SK-N-SH treated with all-trans-retinoic acid at 6 μM for 48 hours (cell line): Measurements from ENCODE around the gene PRICKLE3.

Source experiments
- ATAC-seq: fragments of 200-7000 bp; cut with Tn5 transposase; 3 replicates; pipeline ENCODE4 v1.9.1; 2020; ENCODE audit warnings: mild to moderate bottlenecking, moderate library complexity
- ARNTL ChIP-seq: fragments of 450-650 bp; formaldehyde crosslinking; IDR thresholded peaks from 2 replicates; pipeline ENCODE4 v1.5.0; 2020; ENCODE audit warnings: low read depth, mild to moderate bottlenecking, moderate library complexity, borderline replicate concordance
- BACH2 ChIP-seq: fragments of 250-450 bp; sonication (Bioruptor Pico); IDR thresholded peaks from 2 replicates; pipeline ENCODE4 v1.9.0; 2021; ENCODE audit warnings: mild to moderate bottlenecking, borderline replicate concordance
- ESRRG ChIP-seq: fragments of 250-450 bp; sonication (Bioruptor Pico); IDR thresholded peaks from 2 replicates; pipeline ENCODE4 v1.6.1; 2021; ENCODE audit warnings: mild to moderate bottlenecking
- GLIS3 ChIP-seq: fragments of 250-450 bp; sonication (Bioruptor Pico); IDR thresholded peaks from 2 replicates; pipeline ENCODE4 v1.5.0; 2020; ENCODE audit warnings: mild to moderate bottlenecking, moderate library complexity
- ISL1 ChIP-seq: fragments of 250-450 bp; sonication (Bioruptor Pico); IDR thresholded peaks from 2 replicates; pipeline ENCODE4 v2.1.2; 2022; ENCODE audit warnings: mild to moderate bottlenecking, moderate library complexity
- OSR1 ChIP-seq: fragments of 250-450 bp; sonication (Bioruptor Pico); IDR thresholded peaks from 2 replicates; pipeline ENCODE4 v1.8.0; 2022; ENCODE audit warnings: moderate library complexity, mild to moderate bottlenecking, inconsistent platforms
- PPARA ChIP-seq: fragments of 250-450 bp; sonication (Bioruptor Pico); IDR thresholded peaks from 2 replicates; pipeline ENCODE4 v1.5.0; 2020; ENCODE audit warnings: mild to moderate bottlenecking, borderline replicate concordance
- RARB ChIP-seq: fragments of 250-450 bp; sonication (Bioruptor Pico); IDR thresholded peaks from 2 replicates; pipeline ENCODE4 v1.8.0; 2021; ENCODE audit warnings: mild to moderate bottlenecking, moderate library complexity
- SNAI2 ChIP-seq: fragments of 250-450 bp; sonication (Bioruptor Pico); IDR thresholded peaks from 2 replicates; pipeline ENCODE4 v1.5.0; 2020; ENCODE audit warnings: mild to moderate bottlenecking, moderate library complexity
- TOX ChIP-seq: fragments of 250-450 bp; sonication (Bioruptor Pico); IDR thresholded peaks from 2 replicates; pipeline ENCODE4 v1.8.0; 2021; ENCODE audit warnings: mild to moderate bottlenecking, moderate library complexity, borderline replicate concordance
- ZC3H10 ChIP-seq: fragments of 250-450 bp; sonication (Bioruptor Pico); IDR thresholded peaks from 2 replicates; pipeline ENCODE4 v1.5.1; 2021; ENCODE audit warnings: mild to moderate bottlenecking, moderate library complexity
- ZFP3 ChIP-seq: fragments of 250-450 bp; sonication (Bioruptor Pico); IDR thresholded peaks from 2 replicates; pipeline ENCODE4 v1.5.0; 2020; ENCODE audit warnings: mild to moderate bottlenecking, moderate library complexity
- ZFP30 ChIP-seq: fragments of 450-650 bp; formaldehyde crosslinking; IDR thresholded peaks from 2 replicates; pipeline ENCODE4 v1.5.0; 2022; ENCODE audit warnings: mild to moderate bottlenecking, moderate library complexity
- ZNF565 ChIP-seq: fragments of 450-650 bp; formaldehyde crosslinking; conservative IDR thresholded peaks from 2 replicates; pipeline ENCODE4 v1.5.0; 2020; ENCODE audit warnings: low read depth, mild to moderate bottlenecking, moderate library complexity
- ZNF70 ChIP-seq: fragments of 450-650 bp; formaldehyde crosslinking; IDR thresholded peaks from 2 replicates; pipeline ENCODE4 v1.5.0; 2020; ENCODE audit warnings: mild to moderate bottlenecking, moderate library complexity
- TF ChIP-seq, protein P1 (sequence below): fragments of 250-450 bp; sonication (Bioruptor Pico); IDR thresholded peaks from 2 replicates; pipeline ENCODE4 v1.8.0; 2021; ENCODE audit warnings: low read depth, mild to moderate bottlenecking, moderate library complexity, borderline replicate concordance
- TF ChIP-seq, protein P2 (sequence below): fragments of 250-450 bp; sonication (Bioruptor Pico); IDR thresholded peaks from 2 replicates; pipeline ENCODE4 v1.8.0; 2020; ENCODE audit warnings: mild to moderate bottlenecking, moderate library complexity, borderline replicate concordance
- TF ChIP-seq, protein P3 (sequence below): fragments of 250-450 bp; sonication (Bioruptor Pico); IDR thresholded peaks from 2 replicates; pipeline ENCODE4 v1.5.0; 2020; ENCODE audit warnings: mild to moderate bottlenecking, moderate library complexity
- TF ChIP-seq, protein P4 (sequence below): fragments of 250-450 bp; sonication (Bioruptor Pico); IDR thresholded peaks from 2 replicates; pipeline ENCODE4 v1.5.1; 2021; ENCODE audit warnings: mild to moderate bottlenecking, moderate library complexity

The PRICKLE3 gene

DNA sequence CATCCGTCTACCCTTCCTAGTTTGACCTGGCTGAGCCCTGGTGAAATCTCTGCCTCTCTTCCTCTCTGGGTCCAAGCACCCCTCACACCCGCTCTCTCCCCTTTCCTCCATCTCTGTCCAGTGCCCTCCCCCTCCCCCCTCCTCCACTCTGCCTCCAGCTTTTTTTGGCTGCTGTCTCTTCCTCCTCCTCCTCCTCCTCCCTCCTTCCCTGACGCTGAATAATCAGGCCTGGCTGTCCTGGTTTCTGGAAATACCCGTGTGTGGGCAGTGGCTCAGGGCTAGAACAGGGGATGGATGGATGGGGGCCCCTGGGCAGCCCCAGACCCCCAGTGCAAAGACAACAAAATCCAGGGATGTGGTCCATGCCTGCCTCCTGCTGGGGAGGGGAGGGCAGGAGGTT, 18.5 kb upstream of the PRICKLE3 start (continued):
- TF ChIP-seq ZNF70 (CRISPR knock-in tag), result no peak
- TF ChIP-seq, protein P1, sequence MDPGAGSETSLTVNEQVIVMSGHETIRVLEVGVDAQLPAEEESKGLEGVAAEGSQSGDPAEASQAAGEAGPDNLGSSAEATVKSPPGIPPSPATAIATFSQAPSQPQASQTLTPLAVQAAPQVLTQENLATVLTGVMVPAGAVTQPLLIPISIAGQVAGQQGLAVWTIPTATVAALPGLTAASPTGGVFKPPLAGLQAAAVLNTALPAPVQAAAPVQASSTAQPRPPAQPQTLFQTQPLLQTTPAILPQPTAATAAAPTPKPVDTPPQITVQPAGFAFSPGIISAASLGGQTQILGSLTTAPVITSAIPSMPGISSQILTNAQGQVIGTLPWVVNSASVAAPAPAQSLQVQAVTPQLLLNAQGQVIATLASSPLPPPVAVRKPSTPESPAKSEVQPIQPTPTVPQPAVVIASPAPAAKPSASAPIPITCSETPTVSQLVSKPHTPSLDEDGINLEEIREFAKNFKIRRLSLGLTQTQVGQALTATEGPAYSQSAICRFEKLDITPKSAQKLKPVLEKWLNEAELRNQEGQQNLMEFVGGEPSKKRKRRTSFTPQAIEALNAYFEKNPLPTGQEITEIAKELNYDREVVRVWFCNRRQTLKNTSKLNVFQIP (CRISPR knock-in tag), result no peak
- TF ChIP-seq, all 23 proteins: peak for 0

DNA sequence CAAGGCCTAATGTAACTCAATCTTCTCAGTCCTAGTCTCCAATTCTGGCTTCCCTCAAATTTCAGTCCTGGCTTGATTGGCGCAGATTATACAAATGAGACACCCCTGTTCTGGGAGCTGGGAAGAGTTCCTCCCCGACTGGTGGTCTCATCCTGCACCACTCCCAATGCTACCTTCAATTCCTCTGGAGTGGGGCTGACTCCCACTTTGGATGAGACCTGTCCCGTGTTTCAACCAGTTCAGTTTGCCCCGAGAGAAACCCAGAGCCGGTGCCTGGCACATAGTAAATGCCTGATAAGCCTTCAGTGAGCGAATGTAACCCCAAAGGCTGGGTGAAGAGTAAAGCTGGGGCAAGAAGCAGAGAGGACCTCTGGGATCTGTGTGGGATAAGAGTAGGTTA, 17.8 kb upstream of the PRICKLE3 start:
- TF ChIP-seq, protein P2, sequence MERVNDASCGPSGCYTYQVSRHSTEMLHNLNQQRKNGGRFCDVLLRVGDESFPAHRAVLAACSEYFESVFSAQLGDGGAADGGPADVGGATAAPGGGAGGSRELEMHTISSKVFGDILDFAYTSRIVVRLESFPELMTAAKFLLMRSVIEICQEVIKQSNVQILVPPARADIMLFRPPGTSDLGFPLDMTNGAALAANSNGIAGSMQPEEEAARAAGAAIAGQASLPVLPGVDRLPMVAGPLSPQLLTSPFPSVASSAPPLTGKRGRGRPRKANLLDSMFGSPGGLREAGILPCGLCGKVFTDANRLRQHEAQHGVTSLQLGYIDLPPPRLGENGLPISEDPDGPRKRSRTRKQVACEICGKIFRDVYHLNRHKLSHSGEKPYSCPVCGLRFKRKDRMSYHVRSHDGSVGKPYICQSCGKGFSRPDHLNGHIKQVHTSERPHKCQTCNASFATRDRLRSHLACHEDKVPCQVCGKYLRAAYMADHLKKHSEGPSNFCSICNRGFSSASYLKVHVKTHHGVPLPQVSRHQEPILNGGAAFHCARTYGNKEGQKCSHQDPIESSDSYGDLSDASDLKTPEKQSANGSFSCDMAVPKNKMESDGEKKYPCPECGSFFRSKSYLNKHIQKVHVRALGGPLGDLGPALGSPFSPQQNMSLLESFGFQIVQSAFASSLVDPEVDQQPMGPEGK (CRISPR knock-in tag), result no peak
- TF ChIP-seq RARB (CRISPR knock-in tag) (no peak), ARNTL (CRISPR knock-in tag) (no peak), ISL1 (CRISPR knock-in tag) (no peak), BACH2 (CRISPR knock-in tag) (no peak), TOX (CRISPR knock-in tag) (no peak), ZFP3 (CRISPR knock-in tag) (no peak), ESRRG (no peak), ZC3H10 (CRISPR knock-in tag) (no peak), GLIS3 (no peak), SNAI2 (CRISPR knock-in tag) (no peak), ZNF70 (CRISPR knock-in tag) (no peak), ZNF565 (no peak), OSR1 (no peak), PPARA (no peak)
- TF ChIP-seq, protein P3, sequence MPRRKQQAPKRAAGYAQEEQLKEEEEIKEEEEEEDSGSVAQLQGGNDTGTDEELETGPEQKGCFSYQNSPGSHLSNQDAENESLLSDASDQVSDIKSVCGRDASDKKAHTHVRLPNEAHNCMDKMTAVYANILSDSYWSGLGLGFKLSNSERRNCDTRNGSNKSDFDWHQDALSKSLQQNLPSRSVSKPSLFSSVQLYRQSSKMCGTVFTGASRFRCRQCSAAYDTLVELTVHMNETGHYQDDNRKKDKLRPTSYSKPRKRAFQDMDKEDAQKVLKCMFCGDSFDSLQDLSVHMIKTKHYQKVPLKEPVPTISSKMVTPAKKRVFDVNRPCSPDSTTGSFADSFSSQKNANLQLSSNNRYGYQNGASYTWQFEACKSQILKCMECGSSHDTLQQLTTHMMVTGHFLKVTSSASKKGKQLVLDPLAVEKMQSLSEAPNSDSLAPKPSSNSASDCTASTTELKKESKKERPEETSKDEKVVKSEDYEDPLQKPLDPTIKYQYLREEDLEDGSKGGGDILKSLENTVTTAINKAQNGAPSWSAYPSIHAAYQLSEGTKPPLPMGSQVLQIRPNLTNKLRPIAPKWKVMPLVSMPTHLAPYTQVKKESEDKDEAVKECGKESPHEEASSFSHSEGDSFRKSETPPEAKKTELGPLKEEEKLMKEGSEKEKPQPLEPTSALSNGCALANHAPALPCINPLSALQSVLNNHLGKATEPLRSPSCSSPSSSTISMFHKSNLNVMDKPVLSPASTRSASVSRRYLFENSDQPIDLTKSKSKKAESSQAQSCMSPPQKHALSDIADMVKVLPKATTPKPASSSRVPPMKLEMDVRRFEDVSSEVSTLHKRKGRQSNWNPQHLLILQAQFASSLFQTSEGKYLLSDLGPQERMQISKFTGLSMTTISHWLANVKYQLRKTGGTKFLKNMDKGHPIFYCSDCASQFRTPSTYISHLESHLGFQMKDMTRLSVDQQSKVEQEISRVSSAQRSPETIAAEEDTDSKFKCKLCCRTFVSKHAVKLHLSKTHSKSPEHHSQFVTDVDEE (CRISPR knock-in tag), result no peak
- no peak for ATAC-seq

DNA sequence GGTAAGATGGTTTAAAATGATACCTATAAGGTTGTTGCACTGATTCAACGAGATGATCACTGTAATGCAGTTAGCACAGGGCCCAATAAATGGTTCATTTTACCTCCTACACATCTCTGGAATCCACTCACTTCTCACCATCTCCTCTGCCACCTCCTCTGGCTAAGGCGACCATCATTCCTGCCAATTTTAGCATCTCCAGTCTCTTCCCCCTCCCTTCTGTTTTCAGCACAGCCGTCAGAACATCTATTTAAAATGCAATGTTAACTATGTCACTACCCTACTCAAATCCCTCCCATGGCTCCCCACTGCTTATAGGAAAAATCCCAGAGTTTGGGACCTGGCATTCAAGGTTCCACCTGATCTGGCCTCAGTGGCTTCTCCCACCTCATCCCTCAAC, 17.4 kb upstream of the PRICKLE3 start:
- TF ChIP-seq BACH2 (CRISPR knock-in tag) (no peak), ZNF565 (no peak), OSR1 (no peak), RARB (CRISPR knock-in tag) (no peak), ZFP30 (CRISPR knock-in tag) (no peak)
- TF ChIP-seq, protein P4, sequence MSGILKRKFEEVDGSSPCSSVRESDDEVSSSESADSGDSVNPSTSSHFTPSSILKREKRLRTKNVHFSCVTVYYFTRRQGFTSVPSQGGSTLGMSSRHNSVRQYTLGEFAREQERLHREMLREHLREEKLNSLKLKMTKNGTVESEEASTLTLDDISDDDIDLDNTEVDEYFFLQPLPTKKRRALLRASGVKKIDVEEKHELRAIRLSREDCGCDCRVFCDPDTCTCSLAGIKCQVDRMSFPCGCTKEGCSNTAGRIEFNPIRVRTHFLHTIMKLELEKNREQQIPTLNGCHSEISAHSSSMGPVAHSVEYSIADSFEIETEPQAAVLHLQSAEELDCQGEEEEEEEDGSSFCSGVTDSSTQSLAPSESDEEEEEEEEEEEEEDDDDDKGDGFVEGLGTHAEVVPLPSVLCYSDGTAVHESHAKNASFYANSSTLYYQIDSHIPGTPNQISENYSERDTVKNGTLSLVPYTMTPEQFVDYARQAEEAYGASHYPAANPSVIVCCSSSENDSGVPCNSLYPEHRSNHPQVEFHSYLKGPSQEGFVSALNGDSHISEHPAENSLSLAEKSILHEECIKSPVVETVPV (CRISPR knock-in tag), result no peak
- ATAC-seq, result no peak

DNA sequence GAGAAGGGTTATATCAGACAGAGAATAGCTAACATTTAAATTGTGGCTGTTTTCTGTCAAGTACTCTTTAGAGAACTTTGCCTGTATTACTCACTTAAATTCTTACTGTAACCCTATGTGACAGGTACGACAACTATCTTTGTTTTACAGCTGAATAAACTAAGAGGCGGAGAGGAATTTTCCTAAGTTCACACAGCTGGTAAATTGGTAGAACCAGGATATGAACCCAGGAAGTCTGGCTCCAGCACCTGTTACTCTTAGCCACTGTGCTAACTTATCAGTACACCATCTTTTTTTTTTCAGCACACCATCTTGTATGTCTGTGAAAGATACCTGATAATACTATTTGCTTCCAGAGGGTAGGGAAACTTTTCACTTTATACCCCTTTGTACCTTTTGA, 15.8 kb upstream of the PRICKLE3 start:
- TF ChIP-seq, protein P4 (CRISPR knock-in tag), result no peak
- TF ChIP-seq, protein P3 (CRISPR knock-in tag), result no peak
- ATAC-seq, result no peak
